Left lung (tissue), 10 donors: ENCODE results near the gene NEDD9. TPM values are rescaled to one million over a fixed set of nuclear protein-coding genes. Genes with fewer than 3 reads are reported as not detected.
A peak's percentile ranks its signal among the peaks of the same experiment; 100 is the strongest.

Source experiments
- ATAC-seq: fragments of 200-7000 bp; cut with Tn5 transposase; one replicate; pipeline ENCODE4 v1.9.1; 2020; ENCODE audit warnings: moderate library complexity
- DNase-seq, 4 donors: peaks; one replicate each; pipeline ENCODE4 v3.0.0-alpha.2; 2013 to 2020
- H3K27ac ChIP-seq, 2 donors: fragments of 200-600 bp; sonication (generic) in 1 of 2; one replicate each; pipeline versions ENCODE4 v1.5.0 to v1.8.0; 2020 to 2021
- H3K27me3 ChIP-seq, 2 donors: fragments of 200-600 bp; sonication (generic) in 1 of 2; one replicate each; pipeline versions ENCODE4 v1.5.0 to v1.8.0; 2020 to 2021
- H3K36me3 ChIP-seq, 2 donors: fragments of 200-600 bp; sonication (generic) in 1 of 2; one replicate each; pipeline versions ENCODE4 v1.5.0 to v1.8.0; 2020 to 2021
- H3K4me1 ChIP-seq, 2 donors: fragments of 200-600 bp; one replicate each; pipeline ENCODE4 v1.8.0; 2021
- H3K4me3 ChIP-seq, 2 donors: fragments of 200-600 bp; sonication (generic) in 1 of 2; one replicate each; pipeline versions ENCODE4 v1.5.0 to v1.8.0; 2020 to 2021; ENCODE audit warnings: mild to moderate bottlenecking in 1 of 2
- H3K9me3 ChIP-seq, 2 donors: fragments of 200-600 bp; sonication (generic) in 1 of 2; one replicate each; pipeline versions ENCODE4 v1.5.0 to v1.8.0; 2020 to 2021
- intact Hi-C, 2 donors: fragments of 100-400 bp; cut with DNase I; formaldehyde crosslinking; loops; one replicate each; pipeline versions ENCODE4 v1.11.2 to v1.14.2; 2022
- polyA plus RNA-seq, 6 donors: library from polyadenylated mRNA; unstranded; fragments of 120-200 nt; gene quantifications; one replicate each; pipeline ENCODE4 v1.2.1, GENCODE V29; 2013; ENCODE audit not compliant: insufficient read length in 6 of 6
- total RNA-seq, 2 donors: library from RNA; stranded (reverse); fragmentation: NEBNext Ultra II Directional; extraction: Animal tissue kit (Norgen Biotek cat#: 25700); gene quantifications; one replicate each; pipeline ENCODE4 v1.2.1, GENCODE V29; 2021
- TF ChIP-seq, protein P1 (sequence below), 2 donors: fragments of 200-600 bp; sonication (generic) in 1 of 2; IDR thresholded peaks; one replicate each; pipeline versions ENCODE4 v1.5.0 to v1.8.0; 2021; ENCODE audit warnings: antibody characterized with exemption in 2 of 2
- donor health status: DM: no; HTN: yes; CAD: no.
- donor health status: DM: no; HTN: no; CAD: no.

The NEDD9 gene
- total and polyA plus RNA-seq, 8 donors, result 54.3 to 193 (median 59.5) TPM

DNA sequence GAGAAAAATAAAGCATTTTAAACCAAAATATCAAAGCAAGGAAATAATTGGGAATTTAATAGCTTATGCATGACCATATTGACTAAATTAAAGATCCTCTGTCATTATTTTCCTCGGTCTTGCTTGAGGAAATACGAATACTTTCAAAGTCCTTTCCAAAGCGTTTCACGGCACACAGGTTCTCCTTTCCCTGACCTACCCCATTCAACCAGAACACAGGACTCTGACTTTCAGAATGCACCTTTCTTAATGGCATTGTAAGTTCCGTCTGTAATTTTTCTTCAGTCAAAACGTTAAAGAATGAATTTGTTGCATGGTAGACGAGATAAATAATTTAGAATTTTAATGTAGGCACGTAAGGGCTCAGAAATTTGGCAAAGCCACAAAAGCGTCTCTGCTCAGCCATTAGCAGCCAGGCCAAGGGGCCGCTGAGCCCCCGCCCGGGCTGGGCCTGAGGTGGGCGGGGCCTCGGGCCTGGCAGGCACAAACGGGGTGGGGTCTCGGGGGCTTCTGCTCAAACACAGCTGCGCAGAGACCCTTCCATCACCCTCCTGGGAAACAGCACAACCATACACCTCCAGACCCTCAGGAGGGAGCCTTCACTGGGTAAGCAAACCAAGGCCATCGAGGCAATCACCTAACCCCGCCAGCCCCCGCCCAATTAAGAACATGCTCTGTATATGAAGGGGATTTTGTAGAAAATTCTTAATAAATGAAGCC lies 3.4 kb downstream of the NEDD9 start:
- TF ChIP-seq, protein P1, sequence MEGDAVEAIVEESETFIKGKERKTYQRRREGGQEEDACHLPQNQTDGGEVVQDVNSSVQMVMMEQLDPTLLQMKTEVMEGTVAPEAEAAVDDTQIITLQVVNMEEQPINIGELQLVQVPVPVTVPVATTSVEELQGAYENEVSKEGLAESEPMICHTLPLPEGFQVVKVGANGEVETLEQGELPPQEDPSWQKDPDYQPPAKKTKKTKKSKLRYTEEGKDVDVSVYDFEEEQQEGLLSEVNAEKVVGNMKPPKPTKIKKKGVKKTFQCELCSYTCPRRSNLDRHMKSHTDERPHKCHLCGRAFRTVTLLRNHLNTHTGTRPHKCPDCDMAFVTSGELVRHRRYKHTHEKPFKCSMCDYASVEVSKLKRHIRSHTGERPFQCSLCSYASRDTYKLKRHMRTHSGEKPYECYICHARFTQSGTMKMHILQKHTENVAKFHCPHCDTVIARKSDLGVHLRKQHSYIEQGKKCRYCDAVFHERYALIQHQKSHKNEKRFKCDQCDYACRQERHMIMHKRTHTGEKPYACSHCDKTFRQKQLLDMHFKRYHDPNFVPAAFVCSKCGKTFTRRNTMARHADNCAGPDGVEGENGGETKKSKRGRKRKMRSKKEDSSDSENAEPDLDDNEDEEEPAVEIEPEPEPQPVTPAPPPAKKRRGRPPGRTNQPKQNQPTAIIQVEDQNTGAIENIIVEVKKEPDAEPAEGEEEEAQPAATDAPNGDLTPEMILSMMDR (IDR thresholded peaks at IDR 0.05), result no peak
- Histone ChIP-seq H3K4me3 (peak overlapping the region; percentile 65 to 69), H3K27ac (peak overlapping the region; percentile 90 to 95), H3K27me3 (no peaks in the 10 kb centered on the region), H3K4me1 (peaks cover 11 to 56% of the 10 kb centered on the region in 2 donors), H3K9me3 (no peaks in the 10 kb centered on the region), H3K36me3 (no peaks in the 10 kb centered on the region)
- ATAC-seq (peak; percentile 3), DNase-seq (peak in 1 of 4 donors; percentile 47)
- intact Hi-C loops, result no loop called here

GRCh38 chr6:11227698-11228097 lies 4.8 kb downstream of the NEDD9 start:
- H3K27ac ChIP-seq, result peak overlapping the region; percentile 76 to 90
- no peaks in the 10 kb centered on the region for H3K27me3 ChIP-seq
- intact Hi-C loops, result no loop called here
- peak overlapping the region; percentile 8 to 69 for H3K4me3 ChIP-seq
- ATAC-seq, result no peak
- TF ChIP-seq, protein P1 (IDR thresholded peaks at IDR 0.05), result no peak
- H3K36me3 ChIP-seq, result no peaks in the 10 kb centered on the region
- no peak for DNase-seq
- no peaks in the 10 kb centered on the region for H3K9me3 ChIP-seq
- H3K4me1 ChIP-seq, result peaks cover 16 to 59% of the 10 kb centered on the region in 2 donors

GRCh38 chr6:11226005-11226404 lies 6.5 kb downstream of the NEDD9 start:
- no peaks in the 10 kb centered on the region for H3K9me3 ChIP-seq
- no peaks in the 10 kb centered on the region for H3K27me3 ChIP-seq
- H3K36me3 ChIP-seq, result no peaks in the 10 kb centered on the region
- peak; percentile 0 for ATAC-seq
- no peak overlapping the region for H3K4me3 ChIP-seq
- peak overlapping the region; percentile 34 to 76 for H3K27ac ChIP-seq
- intact Hi-C loops, result no loop called here
- TF ChIP-seq, protein P1 (IDR thresholded peaks at IDR 0.05), result no peak
- H3K4me1 ChIP-seq, result peaks cover 20 to 66% of the 10 kb centered on the region in 2 donors
- no peak for DNase-seq

GRCh38 chr6:11224966-11225463 lies 7.5 kb downstream of the NEDD9 start:
- Histone ChIP-seq H3K4me1 (peaks cover 29 to 76% of the 10 kb centered on the region in 2 donors), H3K36me3 (peaks cover 0 to 6% of the 10 kb centered on the region in 2 donors), H3K4me3 (no peak overlapping the region), H3K9me3 (no peaks in the 10 kb centered on the region), H3K27me3 (no peaks in the 10 kb centered on the region), H3K27ac (peak overlapping the region; percentile 56 to 76)
- TF ChIP-seq, protein P1 (IDR thresholded peaks at IDR 0.05), result no peak
- intact Hi-C loops, result no loop called here
- ATAC-seq (no peak), DNase-seq (no peak)

DNA sequence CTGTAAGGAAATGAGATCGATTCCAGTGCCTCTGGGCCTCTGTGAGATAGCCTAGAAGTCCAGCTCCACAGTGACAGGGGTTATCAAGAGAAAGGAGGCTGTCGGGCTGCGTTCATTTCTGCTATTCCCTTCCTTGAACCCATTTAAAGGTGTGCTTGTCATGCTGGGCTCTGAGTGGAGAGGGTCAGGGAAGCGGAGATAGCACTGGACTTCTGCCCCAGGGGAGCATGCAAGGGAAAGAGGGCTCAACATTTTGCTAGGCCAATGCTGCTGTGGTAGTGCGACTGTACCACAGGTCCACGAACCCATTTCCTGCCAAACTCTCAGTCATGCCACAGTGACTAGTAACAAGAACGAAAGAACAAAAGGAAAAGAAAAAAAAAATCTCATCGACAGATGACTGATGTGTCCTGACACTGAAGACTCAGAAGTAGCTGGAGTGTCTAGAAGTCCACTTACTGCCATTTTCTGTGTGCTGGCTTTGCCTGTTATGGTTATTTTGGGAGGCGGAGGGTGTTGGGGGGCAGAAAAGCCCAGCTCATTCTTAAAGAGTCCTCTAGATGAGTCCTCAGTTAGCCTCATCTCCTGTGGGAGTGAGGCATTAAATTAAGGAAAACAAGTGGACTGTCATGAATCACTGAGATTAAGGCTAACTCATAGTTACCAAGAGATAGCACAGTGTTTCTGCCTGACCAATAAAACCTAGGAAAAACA lies 8.1 kb downstream of the NEDD9 start:
- peaks cover 34 to 82% of the 10 kb centered on the region in 2 donors for H3K4me1 ChIP-seq
- TF ChIP-seq, protein P1 (IDR thresholded peaks at IDR 0.05), result no peak
- intact Hi-C loops, result no loop called here
- H3K4me3 ChIP-seq, result no peak overlapping the region
- peaks cover 0 to 11% of the 10 kb centered on the region in 2 donors for H3K36me3 ChIP-seq
- ATAC-seq (peak; percentile 3), DNase-seq (no peak)
- no peaks in the 10 kb centered on the region for H3K27me3 ChIP-seq
- no peaks in the 10 kb centered on the region for H3K9me3 ChIP-seq
- peak overlapping the region; percentile 56 to 76 for H3K27ac ChIP-seq
